Glutamatergic neuron (in vitro differentiated cells): ENCODE data around the gene THADA. TPM values are rescaled to one million over a fixed set of nuclear protein-coding genes. Genes with fewer than 3 reads are reported as not detected.

ENCODE experiments used
- DNase-seq: peaks from one replicate; pipeline ENCODE4 v3.0.0; 2022
- H3K27ac Mint-ChIP-seq: one replicate; pipeline ENCODE4 v1.8.0; 2020; ENCODE audit warnings: mild to moderate bottlenecking, mixed read lengths, inconsistent platforms; ENCODE audit not compliant: unreplicated experiment
- H3K27me3 Mint-ChIP-seq: one replicate; pipeline ENCODE4 v1.8.0; 2020; ENCODE audit warnings: mild to moderate bottlenecking, moderate library complexity, mixed read lengths, inconsistent platforms; ENCODE audit not compliant: unreplicated experiment
- H3K36me3 Mint-ChIP-seq: one replicate; pipeline ENCODE4 v1.8.0; 2020; ENCODE audit warnings: mild to moderate bottlenecking, mixed read lengths, inconsistent platforms; ENCODE audit not compliant: unreplicated experiment
- H3K4me1 Mint-ChIP-seq: one replicate; pipeline ENCODE4 v1.8.0; 2020; ENCODE audit warnings: mild to moderate bottlenecking, low read depth, mixed read lengths, inconsistent platforms; ENCODE audit not compliant: unreplicated experiment
- H3K4me3 Mint-ChIP-seq: one replicate; pipeline ENCODE4 v1.8.0; 2020; ENCODE audit warnings: mild to moderate bottlenecking, mixed read lengths, inconsistent platforms; ENCODE audit not compliant: unreplicated experiment
- H3K9me3 Mint-ChIP-seq: one replicate; pipeline ENCODE4 v1.8.0; 2020; ENCODE audit warnings: mild to moderate bottlenecking, moderate library complexity, mixed read lengths, inconsistent platforms; ENCODE audit not compliant: unreplicated experiment
- CTCF ChIP-seq: fragments of 200-600 bp; sonication (generic); IDR thresholded peaks from one replicate; pipeline ENCODE4 v1.5.0; 2021; ENCODE audit not compliant: partially characterized antibody, unreplicated experiment
- total RNA-seq: library from RNA; stranded (reverse); fragmentation: NEBNext Ultra II Directional; extraction: Animal tissue kit (Norgen Biotek cat#: 25700); gene quantifications from one replicate; pipeline ENCODE4 v1.2.1, GENCODE V29; 2021; ENCODE audit not compliant: unreplicated experiment

Gene THADA
- total RNA-seq, 1 donor from 2014 or later: 15.0 TPM

GRCh38 chr2:43531251-43531650 lies 64.6 kb downstream of the THADA start:
- no peak for TF ChIP-seq CTCF
- H3K27me3 Mint-ChIP-seq: no peaks in the 10 kb centered on the region
- H3K9me3 Mint-ChIP-seq: no peaks in the 10 kb centered on the region
- no peak for DNase-seq
- H3K4me1 Mint-ChIP-seq: no peaks in the 10 kb centered on the region
- no peak overlapping the region for H3K4me3 Mint-ChIP-seq
- H3K27ac Mint-ChIP-seq: no peak overlapping the region
- H3K36me3 Mint-ChIP-seq: no peaks in the 10 kb centered on the region

- no peak for DNase-seq
- H3K4me3 Mint-ChIP-seq: no peak overlapping the region
- no peak overlapping the region for H3K27ac Mint-ChIP-seq
- no peaks in the 10 kb centered on the region for H3K27me3 Mint-ChIP-seq
- TF ChIP-seq CTCF: no peak
- peaks cover 2% of the 10 kb centered on the region for H3K9me3 Mint-ChIP-seq
- H3K36me3 Mint-ChIP-seq: no peaks in the 10 kb centered on the region
- peaks cover 4% of the 10 kb centered on the region for H3K4me1 Mint-ChIP-seq
Observed at GRCh38 chr2:43526994-43527393, 68.8 kb downstream of the THADA start.

- H3K36me3 Mint-ChIP-seq: no peaks in the 10 kb centered on the region
- no peak for TF ChIP-seq CTCF
- no peaks in the 10 kb centered on the region for H3K27me3 Mint-ChIP-seq
- peaks cover 2% of the 10 kb centered on the region for H3K9me3 Mint-ChIP-seq
- no peak for DNase-seq
- peaks cover 4% of the 10 kb centered on the region for H3K4me1 Mint-ChIP-seq
- H3K4me3 Mint-ChIP-seq: no peak overlapping the region
- no peak overlapping the region for H3K27ac Mint-ChIP-seq
Observed at GRCh38 chr2:43525506-43525905, 70.3 kb downstream of the THADA start.

GRCh38 chr2:43524177-43524965 lies 71.5 kb downstream of the THADA start:
- DNase-seq: peak; percentile 19
- Mint-ChIP-seq H3K27me3 (no peaks in the 10 kb centered on the region), H3K9me3 (peaks cover 2% of the 10 kb centered on the region)

More at GRCh38 chr2:43524177-43524965, 71.5 kb downstream of the THADA start:
- H3K4me1 Mint-ChIP-seq: peaks cover 4% of the 10 kb centered on the region
- H3K4me3 Mint-ChIP-seq: no peak overlapping the region
- TF ChIP-seq CTCF: peak; percentile 79
- no peaks in the 10 kb centered on the region for H3K36me3 Mint-ChIP-seq
- peak overlapping the region; percentile 5 for H3K27ac Mint-ChIP-seq
